Mammary epithelial cell (primary cell): ENCODE data around the gene WFIKKN2.

ENCODE experiments used
- EZH2 ChIP-seq: IDR thresholded peaks from 2 replicates; pipeline ENCODE4 v1.6.1; 2012; ENCODE audit warnings: low read length, inconsistent platforms, borderline replicate concordance
- TF ChIP-seq, protein P1 (sequence below), 2 donors: IDR thresholded peaks in 1 of 2; conservative IDR thresholded peaks in 1 of 2; 2 replicates each; pipeline ENCODE4 v1.5.1; 2011 to 2012; ENCODE audit warnings: inconsistent platforms in 2 of 2, low read length in 2 of 2, mild to moderate bottlenecking in 2 of 2, control low read depth in 1 of 2, low read depth in 1 of 2; ENCODE audit not compliant: insufficient read depth in 1 of 2; ENCODE audit errors: extremely low read depth in 1 of 2

- TF ChIP-seq, protein P1, sequence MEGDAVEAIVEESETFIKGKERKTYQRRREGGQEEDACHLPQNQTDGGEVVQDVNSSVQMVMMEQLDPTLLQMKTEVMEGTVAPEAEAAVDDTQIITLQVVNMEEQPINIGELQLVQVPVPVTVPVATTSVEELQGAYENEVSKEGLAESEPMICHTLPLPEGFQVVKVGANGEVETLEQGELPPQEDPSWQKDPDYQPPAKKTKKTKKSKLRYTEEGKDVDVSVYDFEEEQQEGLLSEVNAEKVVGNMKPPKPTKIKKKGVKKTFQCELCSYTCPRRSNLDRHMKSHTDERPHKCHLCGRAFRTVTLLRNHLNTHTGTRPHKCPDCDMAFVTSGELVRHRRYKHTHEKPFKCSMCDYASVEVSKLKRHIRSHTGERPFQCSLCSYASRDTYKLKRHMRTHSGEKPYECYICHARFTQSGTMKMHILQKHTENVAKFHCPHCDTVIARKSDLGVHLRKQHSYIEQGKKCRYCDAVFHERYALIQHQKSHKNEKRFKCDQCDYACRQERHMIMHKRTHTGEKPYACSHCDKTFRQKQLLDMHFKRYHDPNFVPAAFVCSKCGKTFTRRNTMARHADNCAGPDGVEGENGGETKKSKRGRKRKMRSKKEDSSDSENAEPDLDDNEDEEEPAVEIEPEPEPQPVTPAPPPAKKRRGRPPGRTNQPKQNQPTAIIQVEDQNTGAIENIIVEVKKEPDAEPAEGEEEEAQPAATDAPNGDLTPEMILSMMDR (conservative IDR thresholded peaks at IDR 0.05 in 1 of 2, IDR thresholded peaks at IDR 0.05 in 1 of 2; ENCODE audit: extremely low read depth in 1 of 2, insufficient read depth in 1 of 2, low read depth in 1 of 2, low read length in 2 of 2), result no peak
- no peak for TF ChIP-seq EZH2
Measured at GRCh38 chr17:50818921-50819657, 16.3 kb upstream of the WFIKKN2 start.
